ENCODE results near the gene HSPA4L.

The HSPA4L gene

GRCh38 chr4:127782275-127783025 is at the start of gene HSPA4L:
HSPA4L (plus strand) TSS chr4:127782322; CDS start chr4:127782551, 229 bp downstream.
- peak; percentile 56 for DNase-seq (ENCODE audit: low spot score)

GRCh38 chr4:127732623-127733328 is 49.3 kb upstream of the HSPA4L start:
- DNase-seq (ENCODE audit: low spot score), result peak; percentile 52

GRCh38 chr4:127734976-127735375 is 47.1 kb upstream of the HSPA4L start:
- DNase-seq (ENCODE audit: low spot score), result no peak

GRCh38 chr4:127737295-127737694 is 44.8 kb upstream of the HSPA4L start:
- no peak for DNase-seq (ENCODE audit: low spot score)

- DNase-seq (ENCODE audit: low spot score), result no peak
These were observed 40.9 kb upstream of the HSPA4L start for GRCh38 chr4:127741247-127741646.

GRCh38 chr4:127747883-127748282 is 34.2 kb upstream of the HSPA4L start:
- no peak for DNase-seq (ENCODE audit: low spot score)

- no peak for DNase-seq (ENCODE audit: low spot score)
These were observed 33.2 kb upstream of the HSPA4L start for GRCh38 chr4:127748957-127749356.

GRCh38 chr4:127756906-127757305 is 25.2 kb upstream of the HSPA4L start:
- DNase-seq (ENCODE audit: low spot score), result no peak

GRCh38 chr4:127759228-127759820 is 22.8 kb upstream of the HSPA4L start:
- DNase-seq (ENCODE audit: low spot score), result no peak

- DNase-seq (ENCODE audit: low spot score), result no peak
These were observed 22.2 kb upstream of the HSPA4L start for GRCh38 chr4:127759893-127760292.

- no peak for DNase-seq (ENCODE audit: low spot score)
These were observed 10.4 kb upstream of the HSPA4L start for GRCh38 chr4:127771535-127772275.

- no peak for DNase-seq (ENCODE audit: low spot score)
These were observed 9.1 kb upstream of the HSPA4L start for GRCh38 chr4:127772769-127773671.

- no peak for DNase-seq (ENCODE audit: low spot score)
These were observed 6.3 kb upstream of the HSPA4L start for GRCh38 chr4:127775843-127776242.

- no peak for DNase-seq (ENCODE audit: low spot score)
These were observed 5.5 kb upstream of the HSPA4L start for GRCh38 chr4:127776620-127777019.

GRCh38 chr4:127777487-127777886 is 4.6 kb upstream of the HSPA4L start:
- DNase-seq (ENCODE audit: low spot score), result no peak

GRCh38 chr4:127778102-127778501 is 4.0 kb upstream of the HSPA4L start:
- DNase-seq (ENCODE audit: low spot score), result no peak

GRCh38 chr4:127780598-127780997 is 1.5 kb upstream of the HSPA4L start:
- no peak for DNase-seq (ENCODE audit: low spot score)

- peak; percentile 42 for DNase-seq (ENCODE audit: low spot score)
These were observed 660 bp upstream of the HSPA4L start for GRCh38 chr4:127781300-127782024.

GRCh38 chr4:127782025-127782274 is 172 bp upstream of the HSPA4L start:
- DNase-seq (ENCODE audit: low spot score), result peak; percentile 96

- DNase-seq (ENCODE audit: low spot score), result peak; percentile 38
These were observed 1.1 kb downstream of the HSPA4L start for GRCh38 chr4:127783026-127783769.

All from AG08395 (cell line).